Hepatocyte (in vitro differentiated cells): Measurements from ENCODE around the gene PSEN1. TPM values are rescaled to one million over a fixed set of nuclear protein-coding genes. Genes with fewer than 3 reads are reported as not detected.
"Not testable (repeated sequence)": the region's sequence is repeated elsewhere in the genome, so short reads cannot be mapped to it uniquely, and the experiment has no call there.

Source experiments
- DNase-seq: peaks from one replicate; pipeline ENCODE4 v3.0.0-alpha.2; 2016; ENCODE audit warnings: low spot score
- H2AFZ ChIP-seq: fragments of 200-600 bp; sonication (generic); 2 replicates; pipeline ENCODE4 v1.6.0; 2016; ENCODE audit warnings: antibody characterized with exemption, mild to moderate bottlenecking
- H3K27ac ChIP-seq: fragments of 200-600 bp; sonication (generic); 2 replicates; pipeline ENCODE4 v1.5.1; 2016; ENCODE audit warnings: mild to moderate bottlenecking
- H3K27me3 ChIP-seq: fragments of 200-600 bp; sonication (generic); 2 replicates; pipeline ENCODE4 v1.6.1; 2016
- H3K36me3 ChIP-seq: fragments of 200-600 bp; sonication (generic); replicated peaks from 2 replicates; pipeline ENCODE4 v1.5.1; 2016; ENCODE audit warnings: low read depth; ENCODE audit not compliant: insufficient read depth
- H3K4me1 ChIP-seq: fragments of 200-600 bp; sonication (generic); 2 replicates; pipeline ENCODE4 v1.5.1; 2016; ENCODE audit warnings: mild to moderate bottlenecking, moderate library complexity; ENCODE audit not compliant: insufficient read depth
- H3K4me2 ChIP-seq: fragments of 200-600 bp; sonication (generic); 2 replicates; pipeline ENCODE4 v1.6.0; 2016
- H3K4me3 ChIP-seq: fragments of 200-600 bp; sonication (generic); 2 replicates; pipeline ENCODE4 v1.5.1; 2016; ENCODE audit warnings: mild to moderate bottlenecking
- H3K79me2 ChIP-seq: fragments of 200-600 bp; sonication (generic); 2 replicates; pipeline ENCODE4 v1.6.0; 2017; ENCODE audit warnings: mild to moderate bottlenecking
- H3K9me2 ChIP-seq: fragments of 200-600 bp; sonication (generic); replicated peaks from 2 replicates; pipeline ENCODE4 v1.6.0; 2017; ENCODE audit warnings: mild to moderate bottlenecking; ENCODE audit not compliant: insufficient read depth
- H3K9me3 ChIP-seq: fragments of 200-600 bp; sonication (generic); 2 replicates; pipeline ENCODE4 v1.5.1; 2016; ENCODE audit warnings: low read depth, mild to moderate bottlenecking
- H4K20me1 ChIP-seq: fragments of 200-600 bp; sonication (generic); 2 replicates; pipeline ENCODE4 v1.6.0; 2016; ENCODE audit warnings: mild to moderate bottlenecking; ENCODE audit not compliant: insufficient read depth, poor library complexity, severe bottlenecking
- EZH2 ChIP-seq: fragments of 200-600 bp; sonication (generic); IDR thresholded peaks from 2 replicates; pipeline ENCODE4 v1.6.1; 2016; ENCODE audit warnings: antibody characterized with exemption, mild to moderate bottlenecking, borderline replicate concordance
- EZH2phosphoT487 ChIP-seq: fragments of 200-600 bp; sonication (generic); IDR thresholded peaks from one replicate; pipeline ENCODE4 v1.6.1; 2018; ENCODE audit warnings: antibody characterized with exemption, mild to moderate bottlenecking, low read depth, moderate library complexity; ENCODE audit not compliant: unreplicated experiment, severe bottlenecking
- WGBS: methylation state at CpG from one replicate; pipeline ENCODE4 v1.1.6; 2016; ENCODE audit warnings: low lambda C conversion rate; ENCODE audit errors: missing lambda C conversion rate; 5-methylcytosine and 5-hydroxymethylcytosine counted together
- polyA plus RNA-seq: library from polyadenylated mRNA; unstranded; fragments of >200 nt; fragmentation: Nextera tagmentation; extraction: Ambion mirVana; gene quantifications from 2 replicates; pipeline ENCODE4 v1.2.1, GENCODE V29; 2016
- total RNA-seq: library from RNA; depleted of rRNA; stranded (reverse); fragments of >200 nt; gene quantifications from 2 replicates; pipeline ENCODE4 v1.2.3, GENCODE V29; 2014
- TF ChIP-seq, protein P1 (sequence below): fragments of 200-600 bp; sonication (generic); IDR thresholded peaks from 2 replicates; pipeline ENCODE4 v1.5.1; 2016; ENCODE audit warnings: antibody characterized with exemption, mild to moderate bottlenecking; ENCODE audit not compliant: poor library complexity

Gene PSEN1
- total and polyA plus RNA-seq, 2 experiments from 2014 or later, result 65.6 to 71.6 TPM

DNA sequence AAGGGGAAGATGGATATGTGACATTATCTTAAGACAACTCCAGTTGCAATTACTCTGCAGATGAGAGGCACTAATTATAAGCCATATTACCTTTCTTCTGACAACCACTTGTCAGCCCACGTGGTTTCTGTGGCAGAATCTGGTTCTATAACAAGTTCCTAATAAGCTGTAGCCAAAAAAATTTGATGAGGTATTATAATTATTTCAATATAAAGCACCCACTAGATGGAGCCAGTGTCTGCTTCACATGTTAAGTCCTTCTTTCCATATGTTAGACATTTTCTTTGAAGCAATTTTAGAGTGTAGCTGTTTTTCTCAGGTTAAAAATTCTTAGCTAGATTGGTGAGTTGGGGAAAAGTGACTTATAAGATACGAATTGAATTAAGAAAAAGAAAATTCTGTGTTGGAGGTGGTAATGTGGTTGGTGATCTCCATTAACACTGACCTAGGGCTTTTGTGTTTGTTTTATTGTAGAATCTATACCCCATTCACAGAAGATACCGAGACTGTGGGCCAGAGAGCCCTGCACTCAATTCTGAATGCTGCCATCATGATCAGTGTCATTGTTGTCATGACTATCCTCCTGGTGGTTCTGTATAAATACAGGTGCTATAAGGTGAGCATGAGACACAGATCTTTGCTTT lies 36.9 kb downstream of the PSEN1 start:
- H3K9me3 ChIP-seq, result no peaks in the 10 kb centered on the region
- H3K9me2 ChIP-seq, result no peaks in the 10 kb centered on the region
- 77% methylated on average over 3 of the region's 3 CpGs for WGBS
- H3K27ac ChIP-seq, result no peak overlapping the region
- H4K20me1 ChIP-seq, result no peaks in the 10 kb centered on the region
- H3K79me2 ChIP-seq, result no peaks in the 10 kb centered on the region
- TF ChIP-seq EZH2phosphoT487, result no peak
- TF ChIP-seq EZH2, result no peak
- TF ChIP-seq, protein P1, sequence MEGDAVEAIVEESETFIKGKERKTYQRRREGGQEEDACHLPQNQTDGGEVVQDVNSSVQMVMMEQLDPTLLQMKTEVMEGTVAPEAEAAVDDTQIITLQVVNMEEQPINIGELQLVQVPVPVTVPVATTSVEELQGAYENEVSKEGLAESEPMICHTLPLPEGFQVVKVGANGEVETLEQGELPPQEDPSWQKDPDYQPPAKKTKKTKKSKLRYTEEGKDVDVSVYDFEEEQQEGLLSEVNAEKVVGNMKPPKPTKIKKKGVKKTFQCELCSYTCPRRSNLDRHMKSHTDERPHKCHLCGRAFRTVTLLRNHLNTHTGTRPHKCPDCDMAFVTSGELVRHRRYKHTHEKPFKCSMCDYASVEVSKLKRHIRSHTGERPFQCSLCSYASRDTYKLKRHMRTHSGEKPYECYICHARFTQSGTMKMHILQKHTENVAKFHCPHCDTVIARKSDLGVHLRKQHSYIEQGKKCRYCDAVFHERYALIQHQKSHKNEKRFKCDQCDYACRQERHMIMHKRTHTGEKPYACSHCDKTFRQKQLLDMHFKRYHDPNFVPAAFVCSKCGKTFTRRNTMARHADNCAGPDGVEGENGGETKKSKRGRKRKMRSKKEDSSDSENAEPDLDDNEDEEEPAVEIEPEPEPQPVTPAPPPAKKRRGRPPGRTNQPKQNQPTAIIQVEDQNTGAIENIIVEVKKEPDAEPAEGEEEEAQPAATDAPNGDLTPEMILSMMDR, result peak; percentile 59
- peak; percentile 36 for DNase-seq
- H3K4me2 ChIP-seq, result no peak overlapping the region
- H3K4me1 ChIP-seq, result no peaks in the 10 kb centered on the region
- no peak overlapping the region for H2AFZ ChIP-seq
- H3K4me3 ChIP-seq, result no peak overlapping the region
- no peaks in the 10 kb centered on the region for H3K36me3 ChIP-seq
- H3K27me3 ChIP-seq, result no peaks in the 10 kb centered on the region

DNA sequence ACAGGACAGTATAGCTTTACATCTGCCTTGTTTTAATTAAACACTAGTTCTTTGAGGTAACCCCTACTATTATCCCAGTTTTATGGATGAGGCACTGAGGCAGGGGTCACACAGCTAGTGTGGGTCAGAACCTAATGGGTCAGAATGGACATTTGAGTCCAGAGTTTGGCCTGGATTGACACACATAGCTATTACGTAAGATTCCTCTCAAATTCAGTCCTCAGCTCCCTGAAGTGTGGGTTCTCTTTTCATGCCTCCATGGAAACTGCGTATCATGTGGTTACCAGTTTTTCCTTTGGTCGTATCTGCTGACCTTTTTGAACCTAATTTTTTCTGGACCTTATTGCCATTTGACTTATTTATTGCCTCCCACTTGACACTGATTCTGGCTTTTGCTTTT lies 40.4 kb downstream of the PSEN1 start:
- DNase-seq, result no peak
- Histone ChIP-seq H3K4me2 (no peak overlapping the region), H3K27ac (no peak overlapping the region), H3K4me3 (no peak overlapping the region), H3K27me3 (no peaks in the 10 kb centered on the region), H3K4me1 (no peaks in the 10 kb centered on the region), H4K20me1 (no peaks in the 10 kb centered on the region), H3K9me2 (no peaks in the 10 kb centered on the region), H3K36me3 (no peaks in the 10 kb centered on the region), H3K79me2 (peaks cover 2% of the 10 kb centered on the region), H3K9me3 (no peaks in the 10 kb centered on the region), H2AFZ (no peak overlapping the region)
- TF ChIP-seq EZH2phosphoT487, result no peak
- TF ChIP-seq, protein P1, result no peak
- no peak for TF ChIP-seq EZH2
- 93% methylated on average over 3 of the region's 3 CpGs for WGBS

DNA sequence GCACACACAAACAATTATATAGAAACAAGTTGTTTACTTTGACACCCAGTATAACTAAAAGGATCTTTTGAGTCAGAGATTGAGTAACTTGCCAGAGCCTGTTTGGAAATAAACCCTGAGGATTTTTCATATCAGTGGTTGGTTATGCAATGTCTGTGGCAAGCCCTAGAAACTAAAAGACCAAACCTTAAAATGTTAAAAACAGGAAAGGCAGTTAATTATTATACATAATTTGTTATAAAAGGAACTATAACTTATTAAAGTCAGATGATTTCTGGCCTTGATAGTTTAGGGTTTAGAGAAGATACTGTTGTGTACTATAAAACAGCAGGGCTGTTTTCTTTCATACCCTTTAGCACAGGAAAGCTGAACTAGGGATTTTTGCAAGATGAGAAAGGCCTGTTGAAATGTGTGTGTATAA lies 44.1 kb downstream of the PSEN1 start:
- H3K27ac ChIP-seq, result peak overlapping the region; percentile 72
- peak; percentile 49 for DNase-seq
- H4K20me1 ChIP-seq, result no peaks in the 10 kb centered on the region
- no peaks in the 10 kb centered on the region for H3K9me2 ChIP-seq
- TF ChIP-seq EZH2phosphoT487, result no peak
- TF ChIP-seq, protein P1, result no peak
- no peak for TF ChIP-seq EZH2
- no peaks in the 10 kb centered on the region for H3K4me1 ChIP-seq
- no peak overlapping the region for H2AFZ ChIP-seq
- H3K79me2 ChIP-seq, result peaks cover 8% of the 10 kb centered on the region
- no peak overlapping the region for H3K4me2 ChIP-seq
- no peaks in the 10 kb centered on the region for H3K27me3 ChIP-seq
- no peaks in the 10 kb centered on the region for H3K36me3 ChIP-seq
- no peak overlapping the region for H3K4me3 ChIP-seq
- H3K9me3 ChIP-seq, result no peaks in the 10 kb centered on the region

DNA sequence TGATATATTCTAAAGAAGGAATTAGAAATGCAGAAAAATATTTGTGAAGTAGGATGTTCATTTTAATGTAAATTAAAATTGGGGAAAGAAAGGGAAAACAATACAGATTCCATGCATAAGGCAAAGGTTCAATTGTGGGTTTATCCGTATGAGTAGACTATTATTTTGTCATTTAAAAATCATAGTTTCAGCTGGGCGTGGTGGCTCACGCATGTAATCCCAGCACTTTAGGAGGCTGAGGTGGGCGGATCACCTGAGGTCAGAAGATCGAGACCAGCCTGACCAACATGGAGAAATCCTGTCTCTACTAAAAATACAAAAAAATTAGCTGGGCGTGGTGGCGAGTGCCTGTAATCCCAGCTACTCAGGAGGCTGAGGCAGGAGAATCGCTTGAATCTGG lies 44.7 kb downstream of the PSEN1 start:
- H3K9me2 ChIP-seq, DNase-seq, H3K4me1 ChIP-seq, H2AFZ ChIP-seq, H3K27me3 ChIP-seq, H3K79me2 ChIP-seq, H3K4me3 ChIP-seq, H3K36me3 ChIP-seq, H3K4me2 ChIP-seq, H4K20me1 ChIP-seq, H3K9me3 ChIP-seq: not testable (repeated sequence)
- peak overlapping the region; percentile 23 for H3K27ac ChIP-seq
- 98% methylated on average over 8 of the region's 8 CpGs for WGBS
